Adipocyte (in vitro differentiated cells): ENCODE results near the gene UQCC2.

Experiments
- DNase-seq: peaks from one replicate; pipeline ENCODE4 v3.0.0-alpha.2; 2015; ENCODE audit warnings: low read depth
- H3K27me3 ChIP-seq: replicated peaks from 2 replicates; pipeline ENCODE4 v1.7.0; 2013; ENCODE audit warnings: mild to moderate bottlenecking, low read length, moderate library complexity; ENCODE audit not compliant: control insufficient read depth, insufficient read depth
- H3K36me3 ChIP-seq: 2 replicates; pipeline ENCODE4 v1.7.0; 2013; ENCODE audit warnings: low read length, mild to moderate bottlenecking, moderate library complexity; ENCODE audit not compliant: control insufficient read depth, insufficient read depth, severe bottlenecking
- H3K4me1 ChIP-seq: 2 replicates; pipeline ENCODE4 v1.7.0; 2013; ENCODE audit warnings: mild to moderate bottlenecking, low read length, moderate library complexity; ENCODE audit not compliant: control insufficient read depth, insufficient read depth
- H3K4me3 ChIP-seq: 2 replicates; pipeline ENCODE4 v1.7.0; 2013; ENCODE audit warnings: mild to moderate bottlenecking, low read length, moderate library complexity
- H3K9ac ChIP-seq: 2 replicates; pipeline ENCODE4 v1.7.0; 2013; ENCODE audit warnings: mild to moderate bottlenecking, low read length, moderate library complexity
- H3K9me3 ChIP-seq: 2 replicates; pipeline ENCODE4 v1.7.0; 2013; ENCODE audit warnings: mild to moderate bottlenecking, low read length, moderate library complexity; ENCODE audit not compliant: control insufficient read depth

UQCC2 gene

GRCh38 chr6:33651403-33651802, 60.1 kb downstream of the UQCC2 start:
- DNase-seq: no peak
- Histone ChIP-seq H3K27me3 (no peaks in the 10 kb centered on the region), H3K9ac (no peak overlapping the region), H3K9me3 (no peaks in the 10 kb centered on the region), H3K4me1 (peaks cover 7% of the 10 kb centered on the region), H3K4me3 (no peak overlapping the region), H3K36me3 (no peaks in the 10 kb centered on the region)
